ENCODE measurements around the gene ACSL4. TPM values are rescaled to one million over a fixed set of nuclear protein-coding genes. Genes with fewer than 3 reads are reported as not detected.
"Not testable (repeated sequence)": the region's sequence is repeated elsewhere in the genome, so short reads cannot be mapped to it uniquely, and the experiment has no call there.

Gene ACSL4
- total RNA-seq, 1 experiment from 2014 or later = 63.1 TPM

- DNase-seq (ENCODE audit: low read depth) = peak; percentile 68
These were observed 848 bp downstream of the ACSL4 start for GRCh38 chrX:109732017-109732801.

- no peak for DNase-seq (ENCODE audit: low read depth)
These were observed 4.9 kb downstream of the ACSL4 start for GRCh38 chrX:109728173-109728535.

GRCh38 chrX:109724971-109725370 lies 8.1 kb downstream of the ACSL4 start:
- not testable (repeated sequence) for DNase-seq (ENCODE audit: low read depth)

GRCh38 chrX:109720947-109721346 lies 12.1 kb downstream of the ACSL4 start:
- no peak for DNase-seq (ENCODE audit: low read depth)

GRCh38 chrX:109719264-109719663 lies 13.8 kb downstream of the ACSL4 start:
- no peak for DNase-seq (ENCODE audit: low read depth)

- no peak for DNase-seq (ENCODE audit: low read depth)
These were observed 16.5 kb downstream of the ACSL4 start for GRCh38 chrX:109716431-109717028.

DNA sequence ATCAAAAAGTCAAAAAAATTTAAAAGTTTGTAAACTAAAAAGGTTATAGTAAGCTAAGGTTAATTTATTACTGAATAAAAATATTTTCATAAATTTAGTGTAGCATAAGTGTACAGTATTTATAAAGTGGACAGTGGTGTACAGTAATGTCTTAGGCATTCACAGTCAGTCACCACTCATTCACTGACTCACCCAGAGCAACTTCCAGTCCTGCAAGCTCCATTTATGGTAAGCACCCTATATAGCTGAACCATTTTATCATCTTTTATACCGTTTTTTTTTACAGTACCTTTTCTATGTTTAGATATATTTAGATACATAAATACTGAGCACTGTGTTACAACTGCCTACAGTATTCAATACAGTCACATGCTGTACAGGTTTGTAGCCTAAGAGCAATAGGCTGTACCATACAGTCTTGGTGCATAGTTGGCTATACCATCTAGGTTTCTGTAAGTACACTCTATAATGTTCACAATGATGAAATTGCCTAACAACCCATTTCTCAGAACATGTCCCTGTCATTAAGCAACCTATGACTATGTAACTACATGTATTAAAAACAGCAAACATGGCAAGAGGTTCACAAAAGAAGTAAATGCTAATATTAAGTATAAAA lies 18.6 kb downstream of the ACSL4 start:
- DNase-seq (ENCODE audit: low read depth) = peak; percentile 91

GRCh38 chrX:109710181-109710580 lies 22.9 kb downstream of the ACSL4 start:
- no peak for DNase-seq (ENCODE audit: low read depth)

DNA sequence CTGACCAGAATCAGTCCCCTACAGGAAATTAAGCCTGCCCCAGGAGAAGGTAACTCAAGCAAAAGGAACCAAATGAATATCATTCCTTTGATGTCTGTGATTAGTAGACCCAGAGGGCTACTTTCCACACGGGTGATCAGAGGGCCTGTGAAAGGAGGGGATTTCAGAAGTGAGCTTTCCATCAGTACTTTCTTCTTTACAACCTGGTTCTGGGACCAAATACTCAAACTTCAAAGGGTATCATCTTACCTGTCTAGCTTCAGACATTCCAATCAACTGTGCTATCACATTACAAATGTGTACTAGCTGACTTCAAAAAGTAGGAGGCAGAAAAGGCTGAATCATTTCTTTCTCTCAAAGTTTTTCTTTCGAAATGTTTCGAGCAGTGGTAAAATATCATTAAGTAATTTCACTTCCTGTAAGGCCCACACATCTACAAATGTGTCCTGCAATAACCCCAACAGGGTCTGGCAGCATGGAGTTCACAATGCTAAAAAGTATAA lies 23.9 kb downstream of the ACSL4 start:
- DNase-seq (ENCODE audit: low read depth) = peak; percentile 67

DNA sequence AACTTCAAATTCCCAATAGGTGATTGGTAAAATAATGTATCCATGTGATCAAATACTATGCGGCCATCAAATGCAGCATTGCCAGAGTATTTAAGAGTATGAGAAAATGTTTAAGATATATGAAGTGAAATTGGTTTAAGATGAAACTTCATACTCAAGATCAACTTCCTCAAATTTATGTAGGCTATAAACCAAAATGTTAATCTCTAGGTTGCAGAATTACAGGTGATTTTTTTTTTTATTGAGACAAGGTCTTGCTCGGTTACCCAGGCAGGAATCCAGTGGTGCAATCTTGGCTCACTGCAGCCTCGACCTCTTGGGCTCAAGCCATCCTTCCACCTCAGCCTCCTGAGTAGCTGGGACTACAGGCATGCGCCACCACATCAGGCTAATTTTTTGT lies 25.3 kb downstream of the ACSL4 start:
- no peak for DNase-seq (ENCODE audit: low read depth)

DNA sequence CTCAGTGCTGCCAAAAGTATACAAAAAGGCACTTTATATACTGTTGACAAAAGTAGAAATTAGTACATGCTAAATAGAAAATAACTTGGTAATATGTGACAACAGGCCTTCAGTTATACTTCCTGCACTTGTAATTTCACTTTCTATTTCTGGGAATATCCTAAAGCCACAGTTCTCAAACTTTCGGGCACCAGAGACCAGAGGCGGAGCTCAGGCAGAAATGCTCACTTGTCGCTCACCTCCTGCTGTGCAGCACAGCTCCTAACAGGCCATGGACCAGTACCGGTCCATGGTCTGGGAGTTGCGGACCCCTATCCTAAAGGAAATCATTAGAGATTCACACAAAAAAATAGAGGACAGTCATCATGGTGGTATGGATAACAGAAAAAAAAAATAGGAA lies 25.7 kb downstream of the ACSL4 start:
- DNase-seq (ENCODE audit: low read depth) = no peak

DNA sequence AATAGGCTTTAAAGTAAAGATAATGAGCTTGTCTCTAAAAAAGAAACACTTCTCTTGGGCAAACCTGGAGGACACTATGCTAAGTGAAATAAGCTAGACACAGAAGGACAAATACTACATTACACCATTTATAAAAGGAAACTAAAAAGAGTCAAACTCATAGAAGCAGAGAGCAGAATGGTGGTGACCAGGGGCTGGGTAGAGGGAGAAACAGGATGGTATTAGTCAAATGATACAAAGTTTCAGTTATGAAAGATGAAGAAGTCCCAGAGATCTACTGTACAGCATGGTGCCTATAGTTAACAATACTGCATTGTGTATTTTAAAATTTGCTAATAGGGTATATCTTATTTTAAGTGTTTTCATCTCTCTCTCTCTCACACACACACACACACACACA lies 28.5 kb downstream of the ACSL4 start:
- no peak for DNase-seq (ENCODE audit: low read depth)

DNA sequence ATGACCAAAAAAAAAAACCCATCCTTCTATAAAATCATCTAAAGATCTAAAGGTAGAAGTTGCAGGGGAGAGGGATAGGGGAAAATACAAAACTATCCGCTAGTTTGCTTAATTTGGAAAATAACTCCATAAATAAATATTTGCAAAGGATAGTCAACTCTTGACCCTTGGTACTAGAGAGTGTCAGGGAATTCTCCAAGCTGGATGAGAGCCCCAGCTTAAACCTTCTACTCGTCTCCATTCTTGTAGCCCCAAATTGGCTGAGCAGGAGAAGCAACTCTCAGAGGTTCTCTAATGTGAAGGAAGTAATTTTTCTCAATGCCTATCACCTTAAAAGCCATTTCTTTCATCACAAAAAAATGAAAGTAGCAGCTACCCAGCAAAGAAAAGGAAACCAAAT lies 35.2 kb downstream of the ACSL4 start:
- DNase-seq (ENCODE audit: low read depth) = no peak

DNA sequence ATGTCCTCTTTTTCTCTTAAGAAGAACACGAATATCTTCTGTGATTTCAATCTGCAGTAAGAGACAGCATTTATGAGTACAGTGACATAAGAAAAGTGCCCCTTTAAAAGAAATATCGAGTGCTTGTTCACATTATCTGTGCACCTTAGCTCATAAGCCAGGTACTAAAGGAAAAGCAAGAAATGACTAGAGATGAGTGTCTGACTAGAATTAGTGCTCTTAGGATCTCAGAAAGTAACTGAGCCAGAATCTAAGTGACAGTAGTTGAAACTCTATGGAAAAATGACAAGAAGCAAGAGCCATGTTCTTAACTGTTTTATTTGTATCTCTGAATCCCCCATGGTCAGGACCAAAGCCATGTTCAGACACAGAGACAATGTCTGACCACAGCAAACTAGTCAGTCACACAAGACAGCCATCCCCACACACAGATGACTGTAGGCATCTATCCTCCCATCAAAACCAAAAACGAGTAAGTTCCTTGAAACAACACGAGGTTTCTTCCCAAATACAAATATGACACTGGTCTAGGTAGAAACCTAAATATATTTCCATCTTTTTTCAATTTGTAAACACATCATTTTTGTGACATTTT lies 36.8 kb downstream of the ACSL4 start:
- DNase-seq (ENCODE audit: low read depth) = no peak

GRCh38 chrX:109695637-109696036 lies 37.4 kb downstream of the ACSL4 start:
- no peak for DNase-seq (ENCODE audit: low read depth)

- no peak for DNase-seq (ENCODE audit: low read depth)
These were observed 41.3 kb downstream of the ACSL4 start for GRCh38 chrX:109691752-109692151.

GRCh38 chrX:109691277-109691676 lies 41.8 kb downstream of the ACSL4 start:
- DNase-seq (ENCODE audit: low read depth) = no peak

DNA sequence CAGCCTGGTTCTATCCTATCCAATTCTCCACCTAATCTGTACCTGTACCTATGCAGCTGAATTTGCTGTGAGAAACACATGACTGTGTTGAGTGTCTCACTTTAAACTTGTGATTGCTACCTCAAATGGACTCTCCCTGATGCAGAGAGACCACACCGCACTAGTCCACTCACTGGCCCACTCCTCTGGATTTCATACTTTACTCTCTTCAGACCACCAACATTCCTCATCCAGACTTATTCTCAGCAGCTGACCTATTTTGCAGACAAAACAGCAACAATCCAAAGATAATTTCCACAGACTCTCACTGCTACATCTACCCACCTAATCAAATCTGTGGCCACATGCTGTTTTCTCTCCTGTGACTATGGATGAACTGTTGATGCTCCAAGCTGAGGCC lies 45.2 kb downstream of the ACSL4 start:
- no peak for DNase-seq (ENCODE audit: low read depth)

DNA sequence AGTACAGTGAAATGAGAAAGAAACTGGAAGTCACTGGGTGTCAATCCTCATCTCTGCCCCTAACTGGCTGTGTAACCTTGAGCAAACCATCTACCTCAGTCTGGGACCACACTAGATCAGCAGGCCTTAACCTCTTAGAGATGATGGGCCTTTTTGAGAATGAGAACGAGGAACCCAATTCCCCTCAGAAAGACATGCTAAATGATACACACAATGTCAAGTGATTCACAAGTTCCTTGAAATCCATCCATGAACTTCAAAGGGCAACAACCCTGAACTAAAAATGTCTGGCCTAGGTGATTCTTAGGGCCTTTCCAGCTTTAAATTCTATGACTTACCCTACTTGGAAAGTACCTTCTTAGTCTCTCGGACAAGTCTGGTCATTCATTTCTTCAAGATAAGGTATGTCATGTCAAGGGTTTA lies 47.4 kb downstream of the ACSL4 start:
- DNase-seq (ENCODE audit: low read depth) = no peak

- no peak for DNase-seq (ENCODE audit: low read depth)
These were observed 48.9 kb downstream of the ACSL4 start for GRCh38 chrX:109684136-109684535.

GRCh38 chrX:109681475-109682081 lies 51.5 kb downstream of the ACSL4 start:
- no peak for DNase-seq (ENCODE audit: low read depth)

GRCh38 chrX:109679820-109680219 lies 53.2 kb downstream of the ACSL4 start:
- no peak for DNase-seq (ENCODE audit: low read depth)
